GM19324 (cell line): ENCODE data around the gene ATG5.
"Not testable (repeated sequence)": the region's sequence is repeated elsewhere in the genome, so short reads cannot be mapped to it uniquely, and the experiment has no call there.

Experiments
- ATAC-seq: cut with Tn5 transposase; IDR thresholded peaks from one replicate; pipeline ENCODE4 v1.9.1; 2021; ENCODE audit warnings: mild to moderate bottlenecking, moderate library complexity; ENCODE audit not compliant: unreplicated experiment, low FRiP score

The ATG5 gene

GRCh38 chr6:106315765-106316374, 9.7 kb downstream of the ATG5 start:
- ATAC-seq, result no peak

- ATAC-seq, result no peak
Measured at GRCh38 chr6:106309766-106310373, 15.7 kb downstream of the ATG5 start.

GRCh38 chr6:106308985-106309384, 16.6 kb downstream of the ATG5 start:
- no peak for ATAC-seq

GRCh38 chr6:106305740-106306139, 19.8 kb downstream of the ATG5 start:
- ATAC-seq, result no peak

GRCh38 chr6:106300944-106301343, 24.6 kb downstream of the ATG5 start:
- ATAC-seq, result no peak

- ATAC-seq, result no peak
Measured at GRCh38 chr6:106300020-106300780, 25.4 kb downstream of the ATG5 start.

GRCh38 chr6:106293116-106293515, 32.4 kb downstream of the ATG5 start:
- no peak for ATAC-seq

- ATAC-seq, result no peak
Measured at GRCh38 chr6:106290954-106291353, 34.6 kb downstream of the ATG5 start.

GRCh38 chr6:106290032-106290431, 35.5 kb downstream of the ATG5 start:
- ATAC-seq, result no peak

GRCh38 chr6:106287215-106287614, 38.3 kb downstream of the ATG5 start:
- no peak for ATAC-seq

- ATAC-seq, result no peak
Measured at GRCh38 chr6:106286746-106287145, 38.8 kb downstream of the ATG5 start.

GRCh38 chr6:106283481-106283880, 42.1 kb downstream of the ATG5 start:
- ATAC-seq, result no peak

- no peak for ATAC-seq
Measured at GRCh38 chr6:106281661-106282060, 43.9 kb downstream of the ATG5 start.

- ATAC-seq, result no peak
Measured at GRCh38 chr6:106281088-106281487, 44.5 kb downstream of the ATG5 start.

- ATAC-seq, result no peak
Measured at GRCh38 chr6:106279179-106279578, 46.4 kb downstream of the ATG5 start.

GRCh38 chr6:106275692-106276091, 49.9 kb downstream of the ATG5 start:
- ATAC-seq, result no peak

GRCh38 chr6:106273087-106273486, 52.5 kb downstream of the ATG5 start:
- peak; percentile 57 for ATAC-seq

GRCh38 chr6:106272287-106272686, 53.3 kb downstream of the ATG5 start:
- ATAC-seq, result no peak

GRCh38 chr6:106270414-106270813, 55.1 kb downstream of the ATG5 start:
- ATAC-seq, result no peak

GRCh38 chr6:106269268-106269919, 56.2 kb downstream of the ATG5 start:
- not testable (repeated sequence) for ATAC-seq

GRCh38 chr6:106268500-106268899, 57.1 kb downstream of the ATG5 start:
- not testable (repeated sequence) for ATAC-seq
